Purkinje cell (primary cell): ENCODE measurements around the gene WHRN. TPM values are rescaled to one million over a fixed set of nuclear protein-coding genes. Genes with fewer than 3 reads are reported as not detected.

ENCODE experiments used
- polyA plus RNA-seq: library from polyadenylated mRNA; unstranded; fragments of >200 nt; fragmentation: Nextera tagmentation; gene quantifications from 2 replicates; pipeline ENCODE4 v1.2.1, GENCODE V29; 2014

The WHRN gene
- 2.0 TPM in 1 of 2 replicates, not detected in the other for polyA plus RNA-seq

DNA sequence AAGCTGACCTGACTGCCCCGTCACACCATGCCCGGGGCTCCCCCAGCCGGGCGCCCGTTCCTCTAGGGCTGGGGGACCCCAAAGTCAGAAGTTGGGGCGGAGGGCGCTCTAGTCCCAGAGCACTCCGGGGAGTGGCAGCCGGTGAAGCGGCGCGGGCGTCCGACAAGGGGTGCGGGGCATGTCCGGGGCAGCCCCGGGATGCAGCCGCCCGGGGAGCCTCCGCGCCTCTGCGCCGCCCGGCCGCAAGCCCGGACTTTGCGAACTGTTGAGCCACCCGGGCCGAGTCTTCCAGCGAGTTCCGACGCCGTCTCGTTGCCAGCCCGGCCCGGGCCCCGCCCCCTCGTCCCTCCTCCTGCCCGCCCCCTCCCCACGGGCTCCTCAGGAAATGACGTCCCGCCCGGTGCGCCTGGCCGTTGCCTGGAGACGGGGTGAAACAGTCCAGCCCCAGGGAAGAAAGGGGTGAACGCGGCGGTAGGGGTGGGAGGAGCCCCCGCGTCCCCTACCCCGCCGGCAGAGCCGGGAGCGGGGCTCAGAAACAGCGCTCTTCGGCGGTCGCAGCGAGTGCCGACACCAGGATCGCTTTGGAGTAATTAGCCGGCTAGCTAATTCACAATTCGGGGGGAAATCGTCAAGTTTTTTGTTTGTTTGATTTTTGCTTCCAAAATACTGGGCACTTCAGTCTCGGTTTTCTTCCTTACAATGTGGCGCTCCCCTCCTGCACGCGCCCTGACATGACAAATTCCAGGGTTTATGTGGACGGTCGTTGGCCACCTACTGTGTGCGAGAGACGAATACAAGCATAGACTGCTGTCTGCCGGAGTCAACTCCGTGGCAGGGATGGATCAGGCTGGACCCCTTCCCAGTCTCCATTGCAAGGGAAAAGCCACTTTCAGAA is at the start of gene WHRN:
WHRN (minus strand) TSS at position 287 of the 895 bp plus-strand sequence. CDS start 672 bp downstream, outside the sequence.

DNA sequence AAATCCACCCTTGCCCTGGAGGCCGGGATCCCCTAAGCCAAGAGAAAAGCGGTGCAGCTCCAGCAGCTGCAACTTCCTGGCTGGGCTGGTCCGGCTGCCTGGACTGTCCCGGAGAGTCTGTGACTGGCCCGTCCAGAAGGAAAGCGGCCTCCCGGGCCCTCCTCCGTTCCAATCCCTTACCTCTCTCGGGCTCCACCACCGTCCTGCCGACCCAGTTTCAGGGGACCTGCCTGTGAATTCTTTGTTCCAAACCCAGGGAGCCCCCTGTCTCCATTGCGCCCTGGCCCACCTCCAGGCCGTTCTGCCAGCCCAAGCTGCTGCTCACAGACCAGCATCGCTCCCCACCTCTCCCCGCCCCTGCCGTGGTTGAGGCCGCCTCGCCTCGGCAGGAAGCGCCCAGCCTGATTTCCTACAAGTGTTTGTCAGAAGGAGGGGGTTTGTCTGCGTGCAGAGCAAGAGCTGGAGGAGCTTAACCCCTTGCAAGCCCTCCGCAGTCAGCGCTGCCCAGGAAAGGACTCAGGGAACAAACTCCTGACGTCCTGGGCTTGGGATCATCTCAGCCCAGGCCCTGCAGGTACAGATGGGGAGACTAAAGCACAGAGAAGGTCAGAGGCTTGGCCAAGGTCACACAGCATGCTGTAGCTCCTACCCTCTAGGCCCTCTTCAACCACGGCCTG is 117.5 kb downstream of the WHRN start, which contains the start of gene AKNA:
AKNA (minus strand) TSS at position 303 of the 677 bp plus-strand sequence. CDS start 6,649 bp downstream, outside the sequence.

Other genes starting within 250 kb of the WHRN start
- 1.4 and 3.5 TPM in 2 replicates for gene ORM1, start 182.4 kb downstream of the WHRN start, polyA plus RNA-seq
- not detected in 2 replicates for gene ORM2, start 175.6 kb downstream of the WHRN start, polyA plus RNA-seq
- 0.17 and 0.39 TPM in 2 replicates for gene AKNA, start 117.5 kb downstream of the WHRN start, polyA plus RNA-seq
- gene ATP6V1G1, start 82.3 kb upstream of the WHRN start, polyA plus RNA-seq, result 294 and 397 TPM in 2 replicates
- gene TMEM268, start 105.8 kb upstream of the WHRN start, polyA plus RNA-seq, result 2.7 and 7.1 TPM in 2 replicates
- not detected in 2 replicates for gene TEX53, start 152.3 kb upstream of the WHRN start, polyA plus RNA-seq
- not detected in 2 replicates for gene TEX48, start 176.7 kb upstream of the WHRN start, polyA plus RNA-seq